ENCODE data around the gene CDH22.

The CDH22 gene

GRCh38 chr20:46343975-46344357, 35.7 kb upstream of the CDH22 start:
- no peak for DNase-seq (ENCODE audit: low spot score)

- no peak for DNase-seq (ENCODE audit: low spot score)
Observed at GRCh38 chr20:46343348-46343974, 35.2 kb upstream of the CDH22 start.

- DNase-seq (ENCODE audit: low spot score), result no peak
Observed at GRCh38 chr20:46342451-46343347, 34.4 kb upstream of the CDH22 start.

- DNase-seq (ENCODE audit: low spot score), result no peak
Observed at GRCh38 chr20:46342010-46342378, 33.7 kb upstream of the CDH22 start.

GRCh38 chr20:46341074-46342009, 33.0 kb upstream of the CDH22 start:
- DNase-seq (ENCODE audit: low spot score), result no peak

GRCh38 chr20:46339037-46339436, 30.7 kb upstream of the CDH22 start:
- DNase-seq (ENCODE audit: low spot score), result no peak

GRCh38 chr20:46336735-46337134, 28.4 kb upstream of the CDH22 start:
- no peak for DNase-seq (ENCODE audit: low spot score)

GRCh38 chr20:46334303-46334904, 26.1 kb upstream of the CDH22 start:
- no peak for DNase-seq (ENCODE audit: low spot score)

- no peak for DNase-seq (ENCODE audit: low spot score)
Observed at GRCh38 chr20:46333161-46333991, 25.1 kb upstream of the CDH22 start.

GRCh38 chr20:46332373-46333160, 24.3 kb upstream of the CDH22 start:
- DNase-seq (ENCODE audit: low spot score), result no peak

- no peak for DNase-seq (ENCODE audit: low spot score)
Observed at GRCh38 chr20:46331611-46332361, 23.5 kb upstream of the CDH22 start.

- DNase-seq (ENCODE audit: low spot score), result no peak
Observed at GRCh38 chr20:46330831-46331371, 22.6 kb upstream of the CDH22 start.

GRCh38 chr20:46330072-46330763, 21.9 kb upstream of the CDH22 start:
- no peak for DNase-seq (ENCODE audit: low spot score)

GRCh38 chr20:46328200-46328882, 20.0 kb upstream of the CDH22 start:
- no peak for DNase-seq (ENCODE audit: low spot score)

- DNase-seq (ENCODE audit: low spot score), result no peak
Observed at GRCh38 chr20:46327557-46327956, 19.3 kb upstream of the CDH22 start.

GRCh38 chr20:46325789-46326188, 17.5 kb upstream of the CDH22 start:
- DNase-seq (ENCODE audit: low spot score), result no peak

- peak; percentile 50 for DNase-seq (ENCODE audit: low spot score)
Observed at GRCh38 chr20:46324960-46325703, 16.8 kb upstream of the CDH22 start.
